Measurements from ENCODE around the gene ACIN1. TPM values are rescaled to one million over a fixed set of nuclear protein-coding genes. Genes with fewer than 3 reads are reported as not detected.

Gene ACIN1
- total RNA-seq, 1 experiment from 2014 or later = 171 TPM

DNA sequence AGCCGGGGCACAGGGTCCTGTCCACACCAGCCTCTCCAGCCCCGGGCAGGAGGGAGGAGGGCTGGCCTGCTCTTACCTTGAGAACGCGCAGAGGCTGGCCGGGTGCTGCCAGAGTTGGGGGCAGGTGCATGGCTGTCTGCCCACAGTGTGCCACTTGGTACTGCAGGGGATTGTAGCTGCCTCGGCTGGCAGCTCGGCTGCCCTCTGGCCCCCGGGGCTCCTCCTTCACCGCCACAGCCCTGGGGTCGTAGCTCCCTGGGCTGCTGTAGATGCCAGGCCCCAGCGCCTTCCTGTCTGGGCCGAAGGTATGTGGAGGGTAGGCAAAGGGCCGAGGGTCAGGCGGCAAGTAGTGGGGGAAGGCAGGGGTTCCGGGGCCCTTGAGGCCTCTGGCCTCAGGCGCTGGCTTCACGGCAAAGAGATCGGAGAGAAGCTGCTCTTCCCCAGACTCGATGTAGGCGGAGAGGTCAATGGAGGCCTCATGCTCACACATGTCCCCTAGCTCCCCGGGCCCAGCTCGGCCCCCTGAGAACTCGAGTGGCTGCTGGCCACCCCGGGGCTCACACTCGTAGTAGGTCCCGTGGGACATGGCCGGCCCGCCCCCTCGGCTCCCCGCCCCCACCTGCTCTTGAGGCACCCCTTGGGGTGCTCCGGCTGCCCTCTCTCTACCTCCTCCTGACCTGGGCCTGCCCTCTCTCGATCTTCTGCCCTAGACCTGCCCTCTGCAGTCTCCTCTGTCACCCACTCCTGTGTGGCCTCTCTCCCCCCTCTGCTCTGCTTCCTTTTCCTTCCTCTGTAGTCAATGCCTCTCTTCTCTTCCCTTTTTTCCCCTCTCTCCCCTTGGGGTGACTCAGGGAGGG lies 23.8 kb upstream of the ACIN1 start, which contains the start of gene CEBPE:
CEBPE (minus strand) TSS at position 750 of the 857 bp plus-strand sequence; CDS start at position 586, 164 bp downstream.
- BruUV-seq (replicated peaks) = no TSS peak
- intact Hi-C loops (cut with micrococcal nuclease; ENCODE audit: unreplicated experiment) = no loop called here
- no peaks in the 10 kb centered on the region for H3K9me3 ChIP-seq (ENCODE audit: insufficient read depth, low read depth)
- CTCF ChIA-PET = interaction anchor here (0.6 kb wide), 1 partner anchor 175 kb away, joined by 5 read pairs; no protein-coding TSS in a partner anchor
- TF ChIP-seq, protein P1, sequence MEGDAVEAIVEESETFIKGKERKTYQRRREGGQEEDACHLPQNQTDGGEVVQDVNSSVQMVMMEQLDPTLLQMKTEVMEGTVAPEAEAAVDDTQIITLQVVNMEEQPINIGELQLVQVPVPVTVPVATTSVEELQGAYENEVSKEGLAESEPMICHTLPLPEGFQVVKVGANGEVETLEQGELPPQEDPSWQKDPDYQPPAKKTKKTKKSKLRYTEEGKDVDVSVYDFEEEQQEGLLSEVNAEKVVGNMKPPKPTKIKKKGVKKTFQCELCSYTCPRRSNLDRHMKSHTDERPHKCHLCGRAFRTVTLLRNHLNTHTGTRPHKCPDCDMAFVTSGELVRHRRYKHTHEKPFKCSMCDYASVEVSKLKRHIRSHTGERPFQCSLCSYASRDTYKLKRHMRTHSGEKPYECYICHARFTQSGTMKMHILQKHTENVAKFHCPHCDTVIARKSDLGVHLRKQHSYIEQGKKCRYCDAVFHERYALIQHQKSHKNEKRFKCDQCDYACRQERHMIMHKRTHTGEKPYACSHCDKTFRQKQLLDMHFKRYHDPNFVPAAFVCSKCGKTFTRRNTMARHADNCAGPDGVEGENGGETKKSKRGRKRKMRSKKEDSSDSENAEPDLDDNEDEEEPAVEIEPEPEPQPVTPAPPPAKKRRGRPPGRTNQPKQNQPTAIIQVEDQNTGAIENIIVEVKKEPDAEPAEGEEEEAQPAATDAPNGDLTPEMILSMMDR (conservative IDR thresholded peaks at IDR 0.05) = no peak
- no peak for TF ChIP-seq EZH2 (IDR thresholded peaks at IDR 0.05; ENCODE audit: low read depth)
- H3K4me1 ChIP-seq (replicated peaks; ENCODE audit: insufficient read depth) = peaks cover 26% of the 10 kb centered on the region
- no peaks in the 10 kb centered on the region for H3K9me2 ChIP-seq (ENCODE audit: insufficient read depth)
- POLR2A ChIA-PET (ENCODE audit: unreplicated experiment) = no interaction called here
- no peak within 1 kb of the TSS for H3K4me3 ChIP-seq
- H2AFZ ChIP-seq = no peak within 1 kb of the TSS
- H3F3A ChIP-seq (ENCODE audit: insufficient read depth, low read depth) = peaks cover 18% of the 10 kb centered on the region; the same call in 1 of the 2 replicates
- H3K4me2 ChIP-seq = no peak within 1 kb of the TSS
- no peaks in the 10 kb centered on the region for H4K20me1 ChIP-seq (ENCODE audit: insufficient read depth)
- no peaks in the 10 kb centered on the region for H3K27me3 ChIP-seq (ENCODE audit: insufficient read depth, low read depth)
- no peak for DNase-seq
- no peaks in the 10 kb centered on the region for H3K36me3 ChIP-seq (ENCODE audit: low read depth)
- H3K27ac ChIP-seq = no peak within 1 kb of the TSS
- no peaks in the 10 kb centered on the region for H3K79me2 ChIP-seq (ENCODE audit: low read depth)

GRCh38 chr14:23117371-23118020 lies 22.6 kb upstream of the ACIN1 start:
- TF ChIP-seq, protein P1 (conservative IDR thresholded peaks at IDR 0.05) = no peak
- TF ChIP-seq EZH2 (IDR thresholded peaks at IDR 0.05; ENCODE audit: low read depth) = no peak
- H3K4me1 ChIP-seq (replicated peaks; ENCODE audit: insufficient read depth) = peaks cover 39% of the 10 kb centered on the region
- peaks cover 18% of the 10 kb centered on the region; the same call in 1 of the 2 replicates for H3F3A ChIP-seq (ENCODE audit: insufficient read depth, low read depth)
- no peaks in the 10 kb centered on the region for H3K9me3 ChIP-seq (ENCODE audit: insufficient read depth, low read depth)
- CTCF ChIA-PET = no interaction called here
- no TSS peak for BruUV-seq (replicated peaks)
- H3K4me3 ChIP-seq = no peak overlapping the region
- POLR2A ChIA-PET (ENCODE audit: unreplicated experiment) = no interaction called here
- H3K27me3 ChIP-seq (ENCODE audit: insufficient read depth, low read depth) = no peaks in the 10 kb centered on the region
- H3K79me2 ChIP-seq (ENCODE audit: low read depth) = no peaks in the 10 kb centered on the region
- H3K36me3 ChIP-seq (ENCODE audit: low read depth) = no peaks in the 10 kb centered on the region
- DNase-seq = no peak
- no peaks in the 10 kb centered on the region for H4K20me1 ChIP-seq (ENCODE audit: insufficient read depth)
- H3K27ac ChIP-seq = no peak overlapping the region
- H3K9me2 ChIP-seq (ENCODE audit: insufficient read depth) = no peaks in the 10 kb centered on the region
- H3K4me2 ChIP-seq = no peak overlapping the region
- intact Hi-C loops (cut with micrococcal nuclease; ENCODE audit: unreplicated experiment) = no loop called here
- no peak overlapping the region for H2AFZ ChIP-seq

- Histone ChIP-seq H3K4me3 (no peak overlapping the region), H3K27ac (peak overlapping the region; percentile 90), H4K20me1 (ENCODE audit: insufficient read depth) (no peaks in the 10 kb centered on the region), H3K36me3 (ENCODE audit: low read depth) (no peaks in the 10 kb centered on the region), H2AFZ (no peak overlapping the region), H3K27me3 (ENCODE audit: insufficient read depth, low read depth) (no peaks in the 10 kb centered on the region), H3K9me3 (ENCODE audit: insufficient read depth, low read depth) (no peaks in the 10 kb centered on the region), H3K9me2 (ENCODE audit: insufficient read depth) (no peaks in the 10 kb centered on the region), H3K4me2 (peak overlapping the region; percentile 65), H3K4me1 (replicated peaks; ENCODE audit: insufficient read depth) (peaks cover 41% of the 10 kb centered on the region), H3F3A (ENCODE audit: insufficient read depth, low read depth) (peaks cover 18% of the 10 kb centered on the region; the same call in 1 of the 2 replicates), H3K79me2 (ENCODE audit: low read depth) (no peaks in the 10 kb centered on the region)
- no peak for DNase-seq
- TF ChIP-seq, protein P1 (conservative IDR thresholded peaks at IDR 0.05) = no peak
- no peak for TF ChIP-seq EZH2 (IDR thresholded peaks at IDR 0.05; ENCODE audit: low read depth)
- POLR2A ChIA-PET (ENCODE audit: unreplicated experiment) = interaction anchor here (0.6 kb wide), 1 partner anchor 205 kb away, joined by 4 read pairs; no protein-coding TSS in a partner anchor
- CTCF ChIA-PET = no interaction called here
- intact Hi-C loops (cut with micrococcal nuclease; ENCODE audit: unreplicated experiment) = no loop called here
- no TSS peak for BruUV-seq (replicated peaks)
These were observed 21.0 kb upstream of the ACIN1 start for GRCh38 chr14:23115918-23116317.
